Fibroblast of skin of abdomen (primary cell): Measurements from ENCODE around the gene TRAF1.
A peak's percentile ranks its signal among the peaks of the same experiment; 100 is the strongest.

Source experiments
- DNase-seq: peaks from one replicate; pipeline ENCODE4 v3.0.0-alpha.2; 2013

The TRAF1 gene

DNA sequence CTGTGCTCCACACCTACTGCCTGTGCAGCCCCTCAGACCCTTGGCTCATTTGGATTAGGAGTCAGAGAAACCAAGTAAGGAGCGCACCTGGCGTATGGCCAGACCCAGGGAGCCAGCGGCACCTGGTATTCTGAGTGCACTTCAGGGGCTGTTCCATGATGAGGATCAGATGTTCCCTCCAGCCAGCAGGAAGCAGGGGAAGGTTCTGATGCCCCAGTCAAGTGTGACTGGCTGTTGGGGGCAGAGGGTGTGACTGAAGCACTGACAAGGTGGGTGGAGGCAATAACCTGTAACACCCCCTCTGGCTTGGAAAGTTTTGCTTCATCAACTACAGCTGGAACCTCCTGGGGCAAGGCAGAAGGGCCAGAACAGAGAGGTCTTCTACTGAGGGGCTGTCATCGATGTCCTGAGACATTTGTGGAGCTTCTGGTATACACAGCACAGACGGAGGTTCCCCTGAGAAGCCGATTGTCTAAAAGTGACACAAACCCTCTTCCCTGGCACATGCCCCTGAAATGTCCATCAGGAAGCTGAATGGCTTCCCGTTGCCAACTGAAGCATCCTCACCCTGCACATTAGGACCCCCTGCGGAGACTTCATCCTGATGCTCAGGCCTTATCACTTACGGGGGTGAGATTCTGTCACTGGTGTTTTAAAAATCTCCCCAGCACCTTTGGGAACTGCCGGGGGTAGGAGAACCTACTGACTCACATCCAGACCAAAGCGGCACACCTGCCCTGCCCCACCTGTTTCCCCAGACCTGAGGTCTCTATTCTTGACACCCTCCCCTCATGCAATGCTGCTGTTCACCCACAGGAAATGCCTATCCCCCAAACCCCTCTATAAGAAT is 21.1 kb downstream of the TRAF1 start:
- no peak for DNase-seq

DNA sequence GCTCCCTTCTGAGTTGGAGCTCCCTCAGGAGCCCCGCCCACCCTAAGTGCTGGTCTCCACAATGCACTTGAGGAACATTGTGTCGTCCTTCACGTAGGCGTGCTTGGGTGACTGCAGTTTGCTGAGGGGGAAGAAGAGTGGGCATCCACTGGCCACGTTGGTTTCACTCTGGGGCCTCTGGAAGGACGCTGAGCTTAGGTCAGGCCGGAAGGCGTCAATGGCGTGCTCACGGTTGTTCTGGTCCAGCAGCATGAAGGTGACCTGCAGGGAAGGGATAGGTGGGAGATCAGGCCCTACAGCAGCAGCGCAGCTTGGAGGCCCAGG is 21.7 kb downstream of the TRAF1 start:
- no peak for DNase-seq

DNA sequence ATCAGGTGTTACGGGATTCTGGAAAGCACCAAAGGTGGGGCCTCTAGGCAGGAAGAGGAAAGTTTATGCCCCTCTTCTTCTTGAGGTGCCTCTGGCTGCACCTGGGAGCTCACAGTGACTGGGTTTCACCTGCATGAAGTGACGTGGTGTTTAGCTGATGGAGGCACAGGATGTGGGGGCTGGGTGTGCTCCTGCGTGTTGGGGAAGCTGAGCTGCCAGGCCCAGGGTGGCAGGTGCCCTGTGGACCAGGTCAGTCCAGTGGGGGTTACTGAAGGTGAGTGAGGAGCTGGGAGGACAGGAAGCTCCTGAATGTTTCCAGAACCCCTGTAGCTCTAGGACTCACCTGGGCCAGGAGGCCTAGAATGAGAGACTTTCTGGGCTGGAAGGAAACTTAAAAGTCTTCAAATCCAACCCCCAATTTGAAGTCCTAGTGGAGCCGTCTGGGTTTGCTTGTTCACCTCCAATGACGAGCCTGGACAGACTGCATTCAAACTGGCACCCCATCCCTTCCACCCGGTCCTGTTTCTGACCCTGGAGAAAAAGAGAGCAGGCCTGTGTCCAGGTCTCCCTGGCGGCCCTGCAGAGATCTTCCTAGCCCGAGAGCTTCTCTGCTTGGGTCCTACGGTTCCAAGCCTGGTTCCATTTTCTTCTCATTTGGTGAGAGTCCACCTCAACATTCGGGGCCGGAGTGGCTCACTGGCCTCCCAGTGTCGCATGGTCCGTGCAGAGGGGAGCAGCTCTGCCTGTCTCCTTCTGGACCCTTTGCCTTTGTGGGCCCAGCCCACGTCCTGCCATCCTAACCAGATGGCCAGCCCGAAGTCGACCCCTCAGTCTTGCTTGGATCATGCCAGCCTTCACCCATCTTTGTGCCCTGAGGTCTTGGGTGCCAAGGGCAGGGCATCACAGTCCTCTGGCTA is 22.3 kb downstream of the TRAF1 start:
- no peak for DNase-seq

DNA sequence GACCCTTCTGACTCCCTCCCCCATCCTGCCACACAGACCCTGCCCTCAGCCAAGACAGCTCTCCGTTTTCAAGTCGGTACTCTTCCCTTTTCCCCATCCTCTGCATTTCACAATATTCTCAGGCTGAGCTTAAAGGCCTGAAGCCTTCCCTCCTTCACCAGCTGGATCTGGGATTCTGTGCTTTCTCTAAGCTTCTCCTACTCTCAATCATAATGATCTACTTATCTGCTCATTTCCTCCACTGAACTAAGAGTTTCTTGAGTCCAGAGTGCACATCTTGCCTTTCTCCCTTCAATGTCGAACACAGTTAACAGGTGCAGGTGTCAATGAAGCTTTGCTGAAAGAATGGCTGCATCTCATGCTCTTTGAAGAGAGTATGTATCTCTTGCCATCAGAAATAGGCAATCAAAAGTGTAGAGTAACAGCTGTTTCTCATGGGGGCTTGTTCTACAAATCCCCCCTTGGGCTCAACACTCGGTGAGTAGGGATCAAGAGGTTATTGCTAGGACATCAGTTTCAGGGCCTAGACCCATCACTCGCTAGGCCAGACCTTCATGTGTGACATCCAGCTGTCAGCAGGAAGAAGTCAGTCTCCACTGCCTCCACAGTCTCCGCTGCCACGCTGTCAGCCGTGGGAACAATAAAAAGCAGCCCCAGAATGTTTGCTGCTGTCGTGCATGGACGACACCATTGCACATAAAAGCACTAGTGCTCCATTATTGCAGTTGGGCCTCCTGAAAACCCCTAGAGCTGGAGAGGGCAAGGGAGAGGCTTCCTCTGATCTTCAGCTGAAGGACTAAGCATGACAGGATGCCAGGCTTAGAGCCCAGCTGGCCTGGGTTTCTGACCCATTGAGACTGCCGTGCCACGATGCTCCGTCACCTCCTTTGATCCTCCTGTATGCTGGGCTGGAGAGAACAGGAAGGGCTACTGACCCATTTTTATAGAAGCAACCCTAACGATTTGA is 23.7 kb downstream of the TRAF1 start:
- DNase-seq: no peak

DNA sequence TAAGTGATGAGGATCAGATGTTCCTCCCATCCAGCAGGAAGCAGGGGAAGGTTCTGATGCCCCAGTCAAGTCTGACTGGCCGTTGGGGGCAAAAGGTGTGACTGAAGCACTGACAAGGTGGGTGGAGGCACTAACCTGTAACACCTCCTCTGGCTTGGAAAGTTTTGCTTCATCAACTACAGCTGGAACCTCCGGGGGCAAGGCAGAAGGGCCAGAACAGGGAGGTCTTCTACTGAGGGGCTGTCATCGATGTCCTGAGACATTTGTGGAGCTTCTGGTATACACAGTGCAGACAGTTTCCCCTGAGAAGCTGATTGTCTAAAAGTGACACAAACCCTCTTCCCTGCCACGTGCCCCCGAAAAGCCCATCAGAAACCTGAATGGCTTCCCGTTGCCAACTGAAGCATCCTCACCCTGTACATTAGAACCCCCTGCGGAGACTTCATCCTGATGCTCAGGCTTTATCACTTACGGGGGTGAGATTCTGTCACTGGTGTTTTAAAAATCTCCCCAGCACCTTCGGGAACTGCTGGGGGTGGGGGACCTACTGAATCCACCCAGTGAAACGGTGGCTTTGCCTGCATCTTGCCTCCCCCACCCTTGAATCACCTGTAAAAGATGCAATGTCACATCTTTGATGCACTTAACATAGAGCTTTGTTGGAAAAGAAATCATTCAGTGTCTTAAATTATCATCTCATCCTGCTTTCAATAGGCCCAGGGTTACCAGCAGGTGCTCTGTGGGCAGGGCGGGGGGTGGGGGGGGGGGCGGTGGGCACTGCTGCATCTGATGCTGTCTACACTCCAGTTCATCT is 24.6 kb downstream of the TRAF1 start:
- DNase-seq: no peak

DNA sequence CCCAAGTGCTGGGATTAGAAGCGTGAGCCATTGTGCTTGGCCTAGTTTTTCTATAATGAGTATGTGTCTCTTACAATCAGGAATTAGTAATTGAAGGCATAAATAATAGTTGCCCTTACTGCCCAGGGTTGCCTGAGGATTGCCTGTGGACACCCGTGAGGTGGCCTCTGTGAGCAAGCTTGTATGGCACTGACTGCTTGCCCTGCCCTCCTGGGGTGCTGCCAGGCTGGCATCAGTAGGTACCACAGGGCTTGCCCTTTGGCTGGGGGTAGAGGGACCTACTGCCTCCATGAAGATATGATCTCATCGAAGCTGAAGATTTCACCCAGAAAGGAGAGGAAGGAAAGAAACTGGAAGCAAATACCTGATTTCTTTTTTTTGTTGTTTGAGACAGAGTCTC is 25.8 kb downstream of the TRAF1 start:
- no peak for DNase-seq

DNA sequence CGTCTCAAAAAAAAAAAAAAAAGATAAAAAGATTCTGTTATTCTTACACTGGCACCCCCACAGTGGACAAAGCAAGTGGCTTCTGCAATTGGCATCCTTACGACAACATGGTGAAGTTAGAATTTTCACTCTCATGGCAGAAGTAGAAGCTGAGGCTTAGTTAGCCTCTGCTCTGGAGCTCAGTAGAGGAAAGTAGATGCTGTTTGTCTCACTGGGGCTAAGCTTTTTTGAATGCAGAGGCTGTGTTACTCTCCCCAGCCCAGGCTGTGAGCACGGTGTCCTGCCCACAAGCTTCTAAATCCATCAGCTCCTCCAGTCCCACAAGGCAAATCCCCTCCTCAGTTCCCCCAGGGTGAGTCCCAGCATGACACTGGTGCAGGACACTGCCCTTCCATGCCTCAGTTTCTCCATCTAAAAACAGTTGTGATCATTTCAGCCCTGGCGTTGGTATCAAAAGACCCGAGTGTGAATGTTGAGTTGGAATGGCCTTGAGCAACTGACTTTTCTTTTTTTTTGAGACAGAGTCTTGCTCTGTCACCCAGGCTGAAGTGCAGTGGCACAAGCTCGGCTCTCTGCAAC is 27.0 kb downstream of the TRAF1 start:
- no peak for DNase-seq

DNA sequence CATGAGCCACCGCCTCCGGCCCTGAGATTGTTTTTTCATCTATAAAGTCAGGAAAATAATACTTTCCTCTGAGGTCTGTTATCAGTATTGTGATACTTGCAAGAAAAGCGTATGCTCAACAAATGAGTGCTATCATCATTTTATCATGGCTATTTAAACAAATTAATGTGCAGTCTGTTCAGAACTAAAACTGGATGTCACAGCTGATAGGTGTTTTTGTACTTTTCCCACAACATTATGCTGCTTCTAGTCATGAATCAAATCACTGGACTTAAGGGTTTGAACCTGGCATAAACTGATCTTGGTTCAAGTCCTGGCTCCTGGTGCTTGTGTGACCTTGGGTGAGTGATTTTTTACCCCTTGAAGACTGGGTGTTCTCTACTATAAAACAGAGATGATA is 28.2 kb downstream of the TRAF1 start:
- DNase-seq: no peak

DNA sequence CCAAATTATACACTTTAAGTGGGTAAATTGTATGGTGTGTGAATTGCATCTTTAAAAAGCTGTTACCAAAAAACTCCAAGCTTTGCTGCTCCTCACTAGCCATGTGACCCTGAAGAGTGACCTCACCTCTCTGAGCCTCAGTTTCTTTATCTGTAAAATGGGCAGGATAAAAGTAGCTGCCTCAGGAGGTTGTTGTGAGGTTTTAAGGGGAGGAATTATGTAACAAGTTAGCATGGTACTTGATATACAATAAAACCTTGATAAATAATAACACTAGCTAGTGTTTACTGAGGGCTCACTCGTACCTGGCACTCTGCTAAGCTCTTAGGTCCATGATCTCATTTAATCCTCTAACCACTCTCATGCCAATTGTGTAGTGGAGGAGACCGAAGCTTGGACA is 30.6 kb downstream of the TRAF1 start:
- DNase-seq: no peak

DNA sequence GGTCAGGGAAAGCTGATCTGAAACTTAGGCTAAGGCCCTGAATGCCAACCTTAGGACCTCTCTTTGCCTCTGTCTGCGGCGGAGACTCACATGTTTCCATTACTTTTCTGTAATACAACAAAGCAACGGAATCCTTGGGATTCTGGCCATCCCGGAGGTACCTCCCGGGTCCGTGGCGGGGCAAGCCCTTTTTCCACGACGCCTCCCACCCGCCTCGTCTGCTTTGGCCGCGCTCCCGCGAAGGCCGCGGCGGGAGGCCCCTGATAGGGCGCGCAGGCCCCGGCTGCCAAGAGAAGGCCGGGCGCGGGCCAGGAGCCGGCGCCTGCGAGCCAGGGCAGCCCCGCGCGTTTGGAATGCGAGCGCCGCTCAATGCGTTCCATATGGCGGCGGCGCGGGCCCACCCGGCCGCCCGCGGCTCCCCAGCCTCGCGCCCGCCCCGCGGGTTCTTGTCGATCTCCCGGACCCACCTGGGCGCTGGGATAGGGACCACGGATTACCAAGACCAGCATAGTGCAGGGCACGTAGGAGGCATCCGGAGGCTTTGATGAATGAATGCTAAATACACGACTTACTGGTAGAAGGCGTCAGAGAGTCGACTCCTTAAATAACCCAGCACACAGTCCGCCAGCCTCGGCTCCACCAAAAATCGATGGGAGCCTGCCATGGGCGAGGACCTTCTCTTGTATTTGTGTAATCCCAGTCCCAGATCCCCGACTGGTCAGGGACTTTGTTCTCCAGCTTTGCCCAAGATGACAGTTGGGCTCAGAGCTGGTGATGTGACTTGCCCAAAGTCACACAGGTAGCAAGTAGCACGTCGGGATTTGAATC is 32.1 kb downstream of the TRAF1 start:
- DNase-seq: peak; percentile 39

DNA sequence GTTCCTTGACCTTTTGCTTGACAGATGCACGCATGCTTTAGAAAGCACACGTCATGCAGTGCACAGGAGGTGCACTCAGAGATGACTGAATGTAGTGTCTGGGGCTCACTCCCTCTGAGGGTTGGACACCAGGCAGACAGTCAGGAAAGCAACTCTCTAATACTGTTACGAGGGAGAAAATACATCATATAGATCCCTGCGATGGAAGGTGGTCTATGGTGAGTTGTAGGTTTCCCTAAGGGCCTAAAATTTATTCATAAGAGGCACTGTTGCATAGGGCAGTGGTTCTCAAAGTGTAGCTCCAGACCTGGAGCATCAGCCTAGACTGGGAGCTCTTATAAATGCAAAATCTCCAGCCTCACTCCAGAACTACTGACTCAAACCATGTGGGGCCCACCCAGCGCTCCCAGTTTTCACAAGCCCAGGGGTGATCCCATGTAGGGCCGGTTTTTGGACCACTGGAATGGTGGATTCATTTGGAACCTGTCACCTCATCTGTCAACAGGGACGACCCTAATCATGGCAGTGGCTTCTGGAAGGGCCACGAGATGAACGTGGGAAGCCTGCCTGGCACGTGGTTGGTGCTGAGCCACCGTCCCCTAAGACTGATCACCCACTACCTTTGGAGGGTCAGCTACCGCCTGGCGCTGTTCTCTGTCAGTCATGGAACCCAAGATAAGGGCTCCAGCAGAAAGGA is 32.8 kb downstream of the TRAF1 start:
- no peak for DNase-seq

DNA sequence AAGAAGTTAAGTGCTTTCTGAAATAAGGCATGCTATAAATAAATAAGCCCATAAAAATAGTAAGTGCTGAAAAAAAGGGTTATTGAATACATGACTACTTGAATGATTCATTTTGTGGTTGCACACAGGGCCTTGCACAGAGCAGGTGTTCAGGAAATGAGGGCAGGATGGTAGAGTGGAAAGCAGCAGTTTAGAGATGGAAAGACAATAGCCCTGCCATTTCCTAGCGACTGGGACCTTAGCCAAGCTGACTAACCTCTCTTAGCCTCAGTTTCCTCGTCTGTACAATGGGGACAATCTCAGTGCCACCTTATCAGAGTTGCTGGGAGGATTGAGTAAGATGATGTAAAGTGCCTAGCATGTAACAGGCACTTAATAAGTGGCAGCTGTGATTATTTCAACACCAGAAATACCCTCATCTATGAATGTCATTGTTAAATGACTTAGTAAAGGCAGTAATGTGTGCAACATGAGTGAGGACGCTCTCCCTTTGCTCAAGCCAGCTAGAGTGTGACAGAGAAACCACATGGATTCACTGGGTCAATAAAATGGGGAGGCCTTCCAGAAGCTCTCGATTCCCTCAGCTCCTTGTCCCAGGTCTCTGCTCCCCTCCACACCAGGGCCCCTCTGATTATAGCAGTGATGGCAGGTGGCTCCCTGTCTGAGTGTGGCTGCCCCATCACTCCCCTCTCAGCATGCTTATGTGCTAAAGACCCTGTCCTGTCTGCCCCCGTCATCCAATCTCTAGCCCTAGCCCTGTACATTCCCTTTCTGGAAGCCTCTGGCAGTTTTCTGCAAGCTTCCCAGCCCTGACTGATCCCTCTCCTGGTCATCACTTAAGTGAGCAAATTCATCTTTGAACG is 33.6 kb downstream of the TRAF1 start:
- peak; percentile 64 for DNase-seq

DNA sequence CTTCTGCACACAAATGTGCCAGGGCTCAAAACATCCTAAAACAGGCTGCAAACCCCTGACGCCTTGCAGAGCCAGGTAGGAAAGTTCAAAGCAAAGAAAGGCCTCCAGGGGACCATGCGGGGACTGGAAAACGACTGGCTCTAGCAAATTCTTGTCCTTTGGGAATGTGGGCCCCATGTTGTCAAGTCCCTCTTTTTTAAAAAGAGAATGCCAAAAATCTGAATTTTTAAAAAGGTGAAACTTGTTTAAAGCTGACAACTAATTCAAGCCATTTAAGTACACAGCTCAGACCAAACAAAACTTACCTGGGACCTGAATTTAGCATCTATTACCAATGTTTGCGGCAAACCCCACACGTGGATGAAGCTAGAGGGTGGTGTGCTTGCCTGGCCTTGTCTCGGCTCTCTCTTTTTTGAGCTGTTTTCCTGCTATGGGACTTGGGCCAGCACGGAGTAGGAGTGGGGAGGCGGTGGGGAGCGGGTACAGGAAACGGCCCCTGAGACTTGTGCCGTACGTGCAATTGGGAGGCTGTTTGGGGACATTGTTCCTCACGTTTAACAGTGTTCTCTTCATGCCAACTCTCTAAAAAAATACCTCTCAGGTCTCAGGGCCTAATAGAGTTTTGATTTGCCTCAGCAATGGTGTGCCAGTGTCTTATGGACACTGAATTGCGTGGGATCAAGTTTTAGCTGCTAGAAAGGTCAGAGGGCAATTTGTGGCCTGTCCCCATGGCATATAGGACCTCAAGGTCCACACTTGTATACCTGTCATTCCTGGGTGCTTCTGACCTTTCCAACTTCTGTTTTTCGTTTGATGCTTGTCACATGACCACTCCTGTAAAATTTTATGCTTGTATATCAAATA is 34.5 kb downstream of the TRAF1 start:
- no peak for DNase-seq

DNA sequence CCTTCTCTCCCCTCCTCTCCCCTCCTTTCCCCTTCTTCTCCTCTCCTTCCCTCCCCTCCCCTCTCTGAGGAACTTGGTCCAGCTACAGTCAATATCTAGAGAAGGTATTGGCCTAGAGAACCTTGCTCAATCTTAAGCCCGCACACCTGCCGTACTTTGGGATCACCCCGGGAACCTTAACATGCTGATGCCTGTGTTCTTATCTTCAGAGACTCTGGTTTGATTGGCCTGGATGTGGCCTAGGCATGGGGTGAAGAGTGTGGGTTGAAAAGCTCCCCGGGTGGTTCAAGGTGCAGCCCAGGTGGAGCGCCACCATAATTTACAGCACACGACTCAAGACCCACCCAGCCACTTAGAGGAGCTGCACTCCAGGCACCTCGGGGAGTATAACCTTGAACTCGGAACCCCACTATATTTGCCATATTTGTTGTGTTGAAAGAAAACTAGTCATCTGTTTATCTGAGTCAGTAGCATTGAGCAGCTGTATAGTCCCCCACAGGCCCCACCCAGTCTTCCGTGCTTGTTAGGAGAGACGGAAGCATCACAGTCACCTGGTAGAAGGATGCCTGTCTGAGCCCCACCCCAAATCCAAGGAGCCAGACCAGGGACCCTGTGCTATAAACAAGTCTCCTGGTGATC is 35.2 kb downstream of the TRAF1 start:
- no peak for DNase-seq

DNA sequence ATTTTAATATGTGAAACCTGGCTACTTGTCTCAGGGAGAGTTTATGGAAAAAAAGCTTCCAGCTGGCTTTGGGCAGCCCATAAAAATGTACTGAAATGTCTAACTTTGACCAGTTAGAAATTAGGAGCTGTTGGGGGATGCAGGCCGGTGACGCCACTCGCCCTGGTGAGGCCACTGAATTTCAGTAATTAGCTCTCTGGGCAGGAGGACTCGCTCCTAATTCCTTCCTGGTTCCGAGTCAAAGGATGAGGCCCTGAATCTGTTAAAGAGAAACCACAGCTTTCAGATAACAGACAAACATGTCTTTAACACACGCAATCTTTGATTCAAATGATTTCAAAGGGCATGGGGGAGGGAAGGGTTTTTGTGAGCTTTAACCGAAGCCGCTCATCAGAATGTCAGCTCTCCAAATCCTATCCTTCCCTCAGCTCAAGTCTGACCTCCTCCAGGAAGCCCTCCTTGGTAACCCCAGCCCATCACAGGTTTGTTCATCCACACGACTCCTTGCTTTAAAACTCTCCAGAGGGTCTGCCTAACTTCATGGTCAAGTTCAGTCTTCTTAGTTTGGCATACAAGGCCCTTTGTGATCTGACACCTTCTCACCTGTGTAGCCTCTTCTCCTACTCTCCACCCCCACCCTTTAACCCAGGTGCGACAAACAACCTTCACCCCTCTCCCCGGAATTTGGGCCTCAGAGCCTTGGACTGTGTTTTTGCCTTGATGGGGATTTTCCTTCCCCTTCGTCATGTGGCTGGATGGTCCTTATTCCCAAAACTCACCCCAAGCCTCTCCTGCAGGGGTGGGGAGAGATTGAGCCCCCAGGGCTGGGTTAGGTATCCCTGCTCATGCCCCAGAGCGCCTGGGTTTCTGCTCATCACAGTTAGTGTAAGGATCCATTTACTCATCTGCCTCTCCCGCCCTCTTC is 36.0 kb downstream of the TRAF1 start:
- no peak for DNase-seq
